K562 (cell line): Measurements from ENCODE around the gene NAIF1. TPM values are rescaled to one million over a fixed set of nuclear protein-coding genes. Genes with fewer than 3 reads are reported as not detected.
A peak's percentile ranks its signal among the peaks of the same experiment; 100 is the strongest.
"Not testable (repeated sequence)": the region's sequence is repeated elsewhere in the genome, so short reads cannot be mapped to it uniquely, and the experiment has no call there.

Experiments
- ATAC-seq: fragments of 200-7000 bp; cut with Tn5 transposase; 3 replicates; pipeline ENCODE4 v1.9.1; 2020; ENCODE audit warnings: moderate library complexity
- BruUV-seq: library from RNA; stranded (reverse); fragments of 400-500 nt; replicated peaks from 2 replicates; lab custom pipeline; 2021; lab: Mats Ljungman, UMichigan
- CTCF ChIA-PET: fragments of 300-600 bp; formaldehyde crosslinking; extraction: SDS; loops from one replicate; lab custom pipeline; 2021; ENCODE audit warnings: low intra/inter-chr PET ratio; lab: Yijun Ruan, JAX
- POLR2A ChIA-PET: fragments of 300-600, 350-650 bp; sonication (Branson Sonifier 250); formaldehyde crosslinking; extraction: SDS; loops from one replicate; lab custom pipeline; 2021; ENCODE audit warnings: antibody characterized with exemption, inconsistent platforms; lab: Yijun Ruan, JAX
- DNase-seq, 4 experiments: peaks; one replicate each; pipeline versions ENCODE4 v3.0.0 to v3.0.0-alpha.2; 2011 to 2018; ENCODE audit warnings: low spot score in 3 of 4, mixed read lengths in 3 of 4; ENCODE audit errors: extremely low read depth in 1 of 4
- FAIRE-seq: peaks from 2 replicates; lab custom pipeline; 2011; peaks lifted over from hg19 to GRCh38; lab: Jason Lieb, UNC
- H2AFZ ChIP-seq: 2 replicates; pipeline ENCODE4 v1.6.0; 2011; ENCODE audit warnings: low read depth, low read length, control low read depth, inconsistent platforms
- H3K27ac ChIP-seq: fragments of 200-600 bp; 3 replicates; pipeline ENCODE4 v1.8.0; 2011; ENCODE audit warnings: low read depth, mild to moderate bottlenecking, control low read depth, inconsistent platforms, low read length, moderate library complexity, mixed read lengths; ENCODE audit errors: extremely low read depth
- H3K27me3 ChIP-seq, 2 experiments: fragments of 300-600 bp in 1 of 2; 2 replicates in 1 of 2; 3 replicates in 1 of 2; pipeline versions ENCODE4 v1.6.0 to v1.8.0; 2011; ENCODE audit warnings: inconsistent platforms in 2 of 2, low read length in 2 of 2, mild to moderate bottlenecking in 1 of 2, mixed read lengths in 1 of 2, moderate library complexity in 1 of 2; ENCODE audit not compliant: control insufficient read depth in 2 of 2, insufficient read depth in 2 of 2
- H3K36me3 ChIP-seq: fragments of 300-600 bp; 3 replicates; pipeline ENCODE4 v1.8.0; 2011; ENCODE audit warnings: mild to moderate bottlenecking, low read length, inconsistent platforms; ENCODE audit not compliant: control insufficient read depth, insufficient read depth
- H3K4me1 ChIP-seq, 2 experiments: fragments of 200-600 bp in 1 of 2; replicated peaks in 1 of 2; 2 replicates in 1 of 2; 3 replicates in 1 of 2; pipeline versions ENCODE4 v1.5.1 to v1.8.0; 2011; ENCODE audit warnings: inconsistent platforms in 2 of 2, low read length in 2 of 2, mild to moderate bottlenecking in 1 of 2, mixed read lengths in 1 of 2, moderate library complexity in 1 of 2; ENCODE audit not compliant: control insufficient read depth in 2 of 2, insufficient read depth in 2 of 2
- H3K4me2 ChIP-seq: 2 replicates; pipeline ENCODE4 v1.6.1; 2011; ENCODE audit warnings: low read length, control low read depth, inconsistent platforms, mixed read lengths; ENCODE audit not compliant: insufficient read depth
- H3K4me3 ChIP-seq: fragments of 200-600 bp; sonication (generic), shearing (Covaris generic); 2 replicates; pipeline ENCODE4 v1.5.1; 2016; ENCODE audit warnings: control low read depth, inconsistent platforms
- H3K79me2 ChIP-seq: fragments of 200-600 bp; 3 replicates; pipeline ENCODE4 v1.8.0; 2011; ENCODE audit warnings: low read length, inconsistent platforms; ENCODE audit not compliant: control insufficient read depth, insufficient read depth
- H3K9ac ChIP-seq, 2 experiments: 2 replicates each; pipeline versions ENCODE4 v1.6.0 to v1.6.1; 2011; ENCODE audit warnings: low read depth in 2 of 2, low read length in 2 of 2, control low read depth in 1 of 2, inconsistent platforms in 1 of 2, mild to moderate bottlenecking in 1 of 2, mixed read lengths in 1 of 2; ENCODE audit not compliant: insufficient read depth in 1 of 2
- H3K9me1 ChIP-seq: one replicate; pipeline ENCODE4 v1.6.0; 2011; ENCODE audit warnings: inconsistent platforms, mild to moderate bottlenecking, low read length, moderate library complexity; ENCODE audit not compliant: control insufficient read depth, insufficient read depth
- H3K9me3 ChIP-seq: replicated peaks from 2 replicates; pipeline ENCODE4 v1.5.1; 2011; ENCODE audit warnings: low read depth, low read length, inconsistent platforms; ENCODE audit not compliant: control insufficient read depth, insufficient read depth
- H4K20me1 ChIP-seq: replicated peaks from 2 replicates; pipeline ENCODE4 v1.6.1; 2011; ENCODE audit warnings: low read length, inconsistent platforms, mixed read lengths; ENCODE audit not compliant: control insufficient read depth, insufficient read depth
- ARNT ChIP-seq, 2 experiments: fragments of 450-650 bp; IDR thresholded peaks; 2 replicates each; pipeline ENCODE4 v1.6.1; 2016; ENCODE audit warnings: mild to moderate bottlenecking in 1 of 2
- POLR2A ChIP-seq: fragments of 450-650 bp; conservative IDR thresholded peaks from 2 replicates; pipeline ENCODE4 v1.6.1; 2016
- POLR2G ChIP-seq: fragments of 200-400 bp; formaldehyde crosslinking; IDR thresholded peaks from 2 replicates; pipeline ENCODE4 v1.6.1; 2017; ENCODE audit warnings: low read depth, mild to moderate bottlenecking, antibody characterized with exemption, low read length, moderate library complexity
- whole genome bisulfite sequencing: fragments of 100-300 bp; shearing (Covaris generic); methylation state at CpG from one replicate; pipeline ENCODE4 v1.1.6; 2016; ENCODE audit warnings: low coverage, mixed read lengths; ENCODE audit not compliant: insufficient coverage; ENCODE audit errors: missing lambda C conversion rate; 5-methylcytosine and 5-hydroxymethylcytosine counted together
- in situ Hi-C: fragments of 300-500 bp; cut with MboI; formaldehyde crosslinking; loops from 4 replicates; pipeline ENCODE4 v1.15.0; 2018; ENCODE audit warnings: inconsistent platforms, mixed read lengths
- intact Hi-C: fragments of 100-400 bp; cut with micrococcal nuclease; formaldehyde crosslinking; loops from 2 replicates; pipeline ENCODE4 v1.14.2; 2022
- polyA plus RNA-seq, 8 experiments: library from polyadenylated mRNA; depleted of rRNA in 4 of 8; stranded (reverse) in 5 of 8; unstranded in 3 of 8; fragments of >200 nt; fragmentation: Nextera tagmentation in 2 of 8; fragmentation: Illumina TruSeq in 1 of 8; extraction: Ambion mirVana in 2 of 8; extraction: Trizol in 1 of 8; gene quantifications; 2 replicates each; pipeline versions ENCODE4 v1.2.1 to v1.2.3, GENCODE V29; 2011 to 2014; ENCODE audit warnings: inconsistent platforms in 1 of 8, missing spikeins in 1 of 8
- total RNA-seq, 7 experiments: library from RNA; depleted of rRNA in 6 of 7; stranded (reverse); fragments of >200 nt in 6 of 7; fragmentation: Illumina TruSeq in 2 of 7; extraction: Trizol in 2 of 7; gene quantifications; 2 replicates each; pipeline versions ENCODE4 v1.2.1 to v1.2.3, GENCODE V29; 2011 to 2021; ENCODE audit warnings: low replicate concordance in 1 of 7

The NAIF1 gene
- total and polyA plus RNA-seq, 9 of the 15 experiments (the other 6 are each of a cell fraction or from before 2014, with no cell fraction given): 4.8 to 26.6 (median 17.2) TPM

GRCh38 chr9:128113526-128114325 is 46.6 kb upstream of the NAIF1 start:
- no peak for TF ChIP-seq ARNT (IDR thresholded peaks at IDR 0.05)
- 0 out of 2 replicates have a peak, but pooled peaks have one; percentile 14 for TF ChIP-seq POLR2A
- TF ChIP-seq POLR2G: peak; percentile 28; the same call in 1 of the 2 replicates
- Histone ChIP-seq H4K20me1 (no peaks in the 10 kb centered on the region), H3K4me3 (no peak overlapping the region), H3K9me3 (no peaks in the 10 kb centered on the region; the same call in 1 of the 2 replicates), H3K27ac (peak overlapping the region; percentile 20; the same call in 1 of the 3 replicates), H3K27me3 (no peaks in the 10 kb centered on the region), H3K9ac (peak overlapping the region in 1 of 2 experiments; percentile 85; a peak in 2 of 4 replicates), H3K79me2 (no peaks in the 10 kb centered on the region; the same call in 2 of the 3 replicates), H3K9me1 (no peaks in the 10 kb centered on the region), H2AFZ (no peak overlapping the region), H3K4me2 (no peak overlapping the region), H3K4me1 (peaks cover 35 to 63% of the 10 kb centered on the region in 2 experiments; a peak in 4 of 5 replicates), H3K36me3 (peaks cover 38% of the 10 kb centered on the region; the same call in 2 of the 3 replicates)
- WGBS: 74% methylated on average over 12 of the region's 12 CpGs
- CTCF ChIA-PET: no interaction called here
- BruUV-seq: no TSS peak
- intact Hi-C loops (no loop called here), in situ Hi-C loops (no loop called here)
- POLR2A ChIA-PET: interaction anchor here (0.6 to 2.2 kb wide), 9 partner anchors 10 to 678 kb away, joined by 3 to 8 read pairs (median 3); no protein-coding TSS in a partner anchor
- no peak for ATAC-seq
- FAIRE-seq: no peak
- no peak for DNase-seq

GRCh38 chr9:128111726-128112125 is 44.6 kb upstream of the NAIF1 start:
- H3K9me3 ChIP-seq, H3K4me2 ChIP-seq, H4K20me1 ChIP-seq, intact Hi-C loops, BruUV-seq, H3K27ac ChIP-seq, ATAC-seq, in situ Hi-C loops, H3K4me3 ChIP-seq, H2AFZ ChIP-seq, H3K9me1 ChIP-seq, H3K9ac ChIP-seq, H3K79me2 ChIP-seq, FAIRE-seq, DNase-seq, CTCF ChIA-PET, H3K27me3 ChIP-seq: not testable (repeated sequence)
- WGBS: 90% methylated on average over 12 of the region's 12 CpGs
- Histone ChIP-seq H3K36me3 (peaks cover 58% of the 10 kb centered on the region; the same call in 2 of the 3 replicates), H3K4me1 (peaks cover 30 to 65% of the 10 kb centered on the region in 2 experiments; a peak in 4 of 5 replicates)
- POLR2A ChIA-PET: interaction anchor here (0.6 kb wide), 1 partner anchor 8 kb away, joined by 3 read pairs; no protein-coding TSS in a partner anchor
- TF ChIP-seq POLR2G: 0 out of 2 replicates have a peak, but pooled peaks have one; percentile 44
